HT1080 (cell line): ENCODE results near the gene SMIM34. TPM values are rescaled to one million over a fixed set of nuclear protein-coding genes. Genes with fewer than 3 reads are reported as not detected.
"Not testable (repeated sequence)": the region's sequence is repeated elsewhere in the genome, so short reads cannot be mapped to it uniquely, and the experiment has no call there.

ENCODE experiments used
- DNase-seq: peaks from one replicate; pipeline ENCODE4 v3.0.0-alpha.2; 2015; ENCODE audit warnings: low read depth
- polyA plus RNA-seq, 2 experiments: library from polyadenylated mRNA; depleted of rRNA; stranded (reverse); fragments of >200 nt; gene quantifications; 2 replicates each; pipeline ENCODE4 v1.2.3, GENCODE V29; 2015
- total RNA-seq: library from RNA; depleted of rRNA; stranded (reverse); fragments of >200 nt; shearing (Covaris generic); gene quantifications from 2 replicates; pipeline ENCODE4 v1.2.3, GENCODE V29; 2014; rRNA removed

The SMIM34 gene, protein sequence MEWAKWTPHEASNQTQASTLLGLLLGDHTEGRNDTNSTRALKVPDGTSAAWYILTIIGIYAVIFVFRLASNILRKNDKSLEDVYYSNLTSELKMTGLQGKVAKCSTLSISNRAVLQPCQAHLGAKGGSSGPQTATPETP
- total RNA-seq, result not detected in 2 replicates
- polyA plus RNA-seq (2015; cell fraction: cytosol; rRNA removed), result not detected in 2 replicates
- not detected in 2 replicates for polyA plus RNA-seq (2015; cell fraction: nucleus; rRNA removed)

DNA sequence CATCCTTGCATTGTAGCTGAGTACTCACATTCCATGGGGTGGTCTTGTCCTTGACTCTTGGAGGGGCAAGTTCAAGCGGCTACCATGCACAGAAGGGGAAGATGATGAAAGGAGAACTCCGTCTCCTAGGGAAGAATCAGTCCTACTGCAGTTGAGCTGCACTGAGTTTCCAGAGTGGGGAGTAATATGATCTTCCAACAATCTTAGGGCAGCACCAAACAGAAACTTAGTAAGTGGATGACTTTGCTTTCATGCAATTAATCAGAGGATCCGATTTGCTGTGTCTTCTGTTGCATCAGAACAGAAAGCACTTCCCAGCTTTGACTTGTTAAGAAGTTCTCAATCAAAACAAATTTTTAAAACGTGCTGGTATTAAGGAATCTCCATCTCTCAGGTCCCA is at the start of gene SMIM34:
SMIM34 (minus strand) TSS at position 147 of the 400 bp plus-strand sequence; CDS start at position 35, 112 bp downstream.
- not testable (repeated sequence) for DNase-seq

GRCh38 chr21:34467333-34467732 is 43.6 kb upstream of the SMIM34 start:
- DNase-seq, result not testable (repeated sequence)

DNA sequence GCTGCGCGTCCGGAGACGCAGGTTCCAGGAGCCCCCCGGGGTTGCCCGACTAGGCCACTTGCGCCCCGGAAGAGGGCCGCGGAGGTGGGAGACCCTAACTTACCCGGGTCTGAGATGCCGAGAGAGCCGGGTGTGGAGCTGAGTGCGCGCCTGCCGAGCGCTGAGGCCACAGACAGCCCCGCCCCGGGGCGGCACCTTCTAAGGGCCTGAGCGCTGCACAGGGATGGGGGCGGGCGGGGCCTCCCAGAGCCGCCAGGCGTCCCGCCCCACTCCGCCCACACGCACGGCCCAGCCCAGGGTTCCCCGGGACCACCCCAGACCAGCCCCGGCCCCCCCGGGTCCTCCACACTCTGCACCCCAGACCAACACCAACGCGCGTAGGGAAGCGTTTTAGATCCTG is 35.7 kb upstream of the SMIM34 start:
- not testable (repeated sequence) for DNase-seq

DNA sequence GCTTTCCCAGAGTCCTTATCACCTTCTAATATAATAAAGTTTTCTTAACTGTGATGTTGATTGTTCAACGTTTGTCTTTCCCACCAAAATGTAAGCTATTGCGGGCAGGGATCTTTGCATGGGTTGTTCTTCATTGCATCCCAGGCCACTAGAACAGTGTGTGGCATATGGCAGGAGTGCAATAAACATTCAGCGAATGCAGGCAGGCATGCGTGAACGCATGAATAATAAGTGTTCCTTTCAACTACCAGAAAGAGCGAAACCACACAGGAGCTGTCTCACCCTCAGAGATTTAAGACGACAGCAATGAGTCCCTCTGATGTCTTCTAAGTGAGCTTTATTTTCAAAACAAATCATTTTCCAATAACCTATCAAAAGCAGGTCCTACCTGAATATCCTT is 34.5 kb upstream of the SMIM34 start:
- DNase-seq, result not testable (repeated sequence)

DNA sequence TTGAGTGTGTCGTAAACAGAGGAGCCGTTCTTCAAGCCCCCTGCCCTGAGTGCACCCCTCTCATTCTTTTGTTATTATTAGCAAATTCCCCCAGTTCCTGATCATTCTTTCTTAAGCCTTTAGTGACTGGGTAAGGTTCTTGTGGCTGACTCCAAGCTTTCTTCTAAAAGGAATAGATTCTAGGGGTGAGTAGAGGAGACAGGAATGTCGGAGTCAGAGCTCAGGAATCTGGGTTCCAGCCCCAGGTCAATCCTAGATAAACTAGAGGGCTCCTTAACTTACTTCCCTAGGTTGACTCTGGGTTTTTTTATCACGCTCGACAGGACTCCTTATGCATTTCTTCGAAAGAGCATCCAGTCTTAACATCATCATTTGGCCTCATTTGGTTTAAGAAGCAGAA is 32.4 kb upstream of the SMIM34 start:
- DNase-seq, result not testable (repeated sequence)

GRCh38 chr21:34455628-34456027 is 31.9 kb upstream of the SMIM34 start:
- not testable (repeated sequence) for DNase-seq

DNA sequence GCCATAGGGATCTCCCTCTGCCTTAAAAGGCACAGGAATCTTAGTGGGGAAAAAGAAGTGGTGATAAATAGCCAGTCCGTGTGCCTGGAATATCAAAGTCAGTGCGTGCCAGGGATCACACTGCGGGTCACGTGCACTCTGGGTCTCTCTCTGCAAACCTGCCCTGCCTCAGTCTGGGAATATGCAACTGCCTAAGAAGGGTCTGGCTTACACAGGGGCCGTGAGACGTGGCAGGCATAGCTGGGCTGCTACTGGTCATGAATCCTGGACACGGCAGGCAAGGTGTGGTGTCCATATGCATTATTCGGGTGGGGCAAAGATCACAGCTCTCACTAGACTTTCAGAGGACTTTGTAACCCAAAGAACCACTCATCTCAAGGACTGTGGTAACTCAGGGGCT is 23.3 kb upstream of the SMIM34 start:
- not testable (repeated sequence) for DNase-seq

GRCh38 chr21:34443486-34443885 is 19.7 kb upstream of the SMIM34 start:
- not testable (repeated sequence) for DNase-seq

- DNase-seq, result not testable (repeated sequence)
Observed at GRCh38 chr21:34429710-34430109, 6.0 kb upstream of the SMIM34 start.

DNA sequence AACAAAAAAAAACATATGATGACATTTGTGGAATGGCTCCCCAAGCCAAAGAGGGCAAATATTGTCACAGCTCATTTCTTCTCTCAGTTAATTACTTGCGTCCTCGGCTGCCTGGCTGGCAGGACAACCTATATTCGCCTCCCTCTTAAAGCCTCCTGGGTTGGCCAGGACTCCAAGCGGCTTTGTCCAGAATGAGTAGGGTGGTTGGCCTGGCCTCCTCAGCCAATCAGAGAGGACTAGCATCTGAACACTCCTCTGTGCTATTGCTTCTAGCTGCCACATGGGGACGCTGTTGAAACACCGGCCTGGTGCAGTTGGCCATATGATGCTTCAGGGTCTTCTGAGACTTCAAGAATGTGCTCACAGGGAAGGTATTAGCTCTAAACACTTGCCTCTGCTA is 4.7 kb upstream of the SMIM34 start:
- DNase-seq, result not testable (repeated sequence)

DNA sequence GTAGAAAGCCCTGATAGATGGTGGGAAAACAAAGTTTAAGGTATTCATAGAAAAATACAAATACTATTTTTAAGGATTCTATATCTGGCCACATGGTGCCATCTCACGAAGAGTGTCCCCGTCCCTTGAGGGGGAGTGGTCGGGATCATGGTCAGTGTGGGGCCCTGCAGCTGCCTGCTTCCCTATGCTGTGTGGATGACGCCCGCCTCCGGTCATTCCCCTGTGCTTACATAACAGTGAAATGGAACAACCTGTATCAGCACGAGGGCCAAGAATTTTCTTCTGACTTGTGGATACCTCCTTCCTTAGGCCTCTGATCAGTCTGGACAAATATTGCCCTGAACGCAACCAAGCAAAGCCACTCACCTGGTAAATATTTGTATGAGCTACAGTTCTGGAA is 3.6 kb upstream of the SMIM34 start:
- DNase-seq, result not testable (repeated sequence)

GRCh38 chr21:34417448-34418077 is 6.2 kb downstream of the SMIM34 start:
- DNase-seq, result not testable (repeated sequence)

DNA sequence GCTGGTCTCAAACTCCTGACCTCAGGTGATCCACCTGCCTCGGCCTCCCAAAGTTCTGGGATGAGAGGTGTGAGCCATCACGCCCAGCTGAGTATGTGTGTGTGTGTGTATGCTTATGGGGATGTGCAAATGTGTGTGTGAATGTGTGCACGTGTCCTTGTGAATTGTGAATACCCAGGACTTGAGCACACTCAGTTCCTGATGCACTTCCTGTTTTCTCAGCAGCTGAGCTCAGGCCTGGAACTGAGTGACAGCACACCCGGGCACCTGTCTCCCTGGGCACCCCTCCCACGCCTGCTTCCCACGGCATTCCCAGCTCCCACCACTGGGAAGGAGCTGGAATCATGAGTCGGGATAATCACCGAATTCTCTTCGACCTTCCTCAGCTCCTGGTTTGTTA is 16.5 kb downstream of the SMIM34 start:
- not testable (repeated sequence) for DNase-seq

DNA sequence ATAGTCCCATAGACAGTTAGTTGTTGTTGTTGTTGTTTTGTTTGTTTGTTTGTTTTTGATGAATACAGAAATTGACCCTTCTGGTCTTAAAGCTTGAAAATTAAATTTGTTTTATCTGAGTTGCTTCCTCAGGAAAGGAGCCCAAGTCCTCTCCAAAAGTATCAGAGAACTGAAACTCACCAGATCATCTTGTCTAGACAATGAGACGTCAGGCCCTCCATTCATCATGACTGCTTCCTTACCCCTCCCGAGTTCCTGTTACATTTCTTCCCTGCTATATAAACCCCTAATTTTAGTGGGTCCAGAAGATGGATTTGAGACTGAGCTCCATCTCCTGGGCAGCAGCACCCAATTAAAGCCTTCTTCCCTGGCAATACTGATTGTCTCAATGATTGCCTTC is 17.1 kb downstream of the SMIM34 start:
- not testable (repeated sequence) for DNase-seq

GRCh38 chr21:34406102-34406501 is 17.6 kb downstream of the SMIM34 start:
- DNase-seq, result not testable (repeated sequence)

GRCh38 chr21:34405686-34406085 is 18.1 kb downstream of the SMIM34 start:
- not testable (repeated sequence) for DNase-seq

- DNase-seq, result not testable (repeated sequence)
Observed at GRCh38 chr21:34404742-34405141, 19.0 kb downstream of the SMIM34 start.

DNA sequence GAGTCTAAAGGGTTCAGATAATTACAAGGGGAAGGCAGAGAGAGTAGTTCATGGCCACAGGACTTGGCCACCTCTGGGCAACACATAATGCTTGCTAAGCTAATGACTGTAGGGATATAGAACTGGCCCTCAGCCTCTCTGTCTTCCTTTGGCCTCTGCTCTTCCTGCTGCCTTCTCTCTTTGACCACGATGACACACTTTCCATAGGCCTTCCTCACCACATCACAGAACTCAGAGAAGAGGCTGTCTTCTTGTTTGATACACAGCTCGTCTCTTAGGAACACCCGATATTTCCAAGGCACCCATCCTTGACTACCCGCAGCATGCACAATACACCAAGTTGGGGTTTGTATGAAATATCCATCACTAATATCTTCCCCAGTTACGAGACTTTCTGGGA is 23.2 kb downstream of the SMIM34 start:
- not testable (repeated sequence) for DNase-seq

GRCh38 chr21:34383724-34384415 is 39.9 kb downstream of the SMIM34 start:
- not testable (repeated sequence) for DNase-seq

- DNase-seq, result not testable (repeated sequence)
Observed at GRCh38 chr21:34383138-34383537, 40.6 kb downstream of the SMIM34 start.

GRCh38 chr21:34375619-34375972 is 48.2 kb downstream of the SMIM34 start:
- DNase-seq, result not testable (repeated sequence)

DNA sequence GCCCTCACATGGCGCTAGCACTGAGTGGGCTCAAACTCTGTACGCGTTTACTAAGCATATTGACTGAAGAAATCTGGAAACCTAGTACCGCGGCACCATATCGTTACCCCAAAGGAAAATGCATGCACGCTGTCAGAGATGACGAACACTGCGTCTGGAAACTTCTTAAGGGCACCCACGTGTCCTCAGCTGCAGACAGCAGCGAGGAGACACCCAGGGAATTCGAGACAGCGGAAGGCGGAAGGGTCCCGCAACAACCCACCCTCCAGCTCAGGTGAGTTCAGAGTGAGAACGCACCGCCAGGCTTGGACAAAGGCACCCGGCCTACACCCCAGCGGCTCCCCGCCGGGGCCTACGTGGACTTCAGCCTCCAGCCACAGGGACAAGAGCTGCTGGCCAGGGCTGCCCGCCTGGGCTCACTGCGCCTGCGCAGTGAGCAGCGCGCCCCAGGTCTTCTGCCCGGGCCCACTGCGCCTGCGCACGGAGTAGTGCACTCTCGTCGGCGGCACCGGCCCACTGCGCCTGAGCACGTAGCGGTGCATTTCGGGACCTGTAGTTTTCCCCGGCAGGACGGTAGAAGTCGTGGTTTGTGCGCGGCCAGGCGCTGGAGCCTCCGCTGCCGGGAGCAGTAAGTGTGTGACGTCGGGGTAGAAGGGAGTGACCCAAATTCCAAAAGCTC is 48.7 kb downstream of the SMIM34 start, which contains the start of gene SMIM11:
SMIM11 (plus strand) TSS at position 568 of the 679 bp plus-strand sequence. CDS start 3,998 bp downstream, outside the sequence.
- not testable (repeated sequence) for DNase-seq
